A549 treated with Mapracorat at 1 μM for 4 hours (cell line): ENCODE results near the gene EPB41L5. TPM values are rescaled to one million over a fixed set of nuclear protein-coding genes. Genes with fewer than 3 reads are reported as not detected.

Experiments
- total RNA-seq: library from RNA; stranded (reverse); fragments of 200-300 nt; extraction: Qiagen RNA extraction; gene quantifications from 5 replicates; pipeline ENCODE4 v1.2.3, GENCODE V29; 2022

EPB41L5 gene
- 3.7 to 4.8 TPM (median 4.1 TPM) in 5 replicates for total RNA-seq

DNA sequence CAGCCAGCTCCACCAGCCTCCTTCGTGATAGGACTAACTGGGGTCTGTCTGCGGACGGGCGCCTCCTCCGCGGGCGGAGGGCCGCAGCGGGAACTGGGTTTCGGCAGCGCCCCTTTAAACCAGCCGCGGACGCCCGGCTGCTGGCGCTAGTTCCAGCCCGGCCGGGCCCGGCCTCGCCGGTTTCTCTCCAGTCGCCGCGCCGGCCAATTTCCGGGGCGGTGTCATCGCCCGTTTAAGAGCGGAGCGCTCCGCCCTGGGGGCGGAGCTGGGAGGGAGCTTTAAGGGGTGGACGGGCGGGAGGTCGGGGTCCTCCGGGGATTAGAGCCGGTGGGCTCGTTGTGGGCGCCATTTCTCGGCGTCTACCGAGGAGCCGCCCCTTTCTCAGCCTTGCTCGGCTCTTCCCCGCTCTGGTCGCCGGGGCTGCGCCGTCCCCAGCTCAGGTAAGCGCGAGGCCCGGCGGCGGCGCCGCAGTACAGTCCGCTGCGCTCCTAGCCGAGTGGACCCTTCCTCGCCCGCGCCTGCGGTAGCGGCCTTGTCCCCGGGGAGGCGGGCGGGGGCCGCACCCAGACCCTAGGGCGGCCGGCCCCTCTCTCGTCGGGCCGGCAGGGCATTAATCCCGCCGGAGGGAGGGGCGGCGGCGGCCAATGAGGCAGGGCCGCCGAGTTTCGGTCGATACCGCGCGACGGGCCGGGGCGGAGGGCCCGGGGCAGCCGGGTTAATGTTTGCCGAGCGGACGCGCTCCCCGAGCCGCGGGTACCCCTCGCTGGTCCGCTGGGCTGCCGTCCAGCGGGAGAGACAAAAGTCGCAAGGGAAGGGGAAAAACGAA is at the start of gene EPB41L5:
TSS of gene EPB41L5 (plus strand) at position 307 of the 826 bp plus-strand sequence. CDS start 6,008 bp downstream, outside the sequence.

GRCh38 chr2:120223034-120223912 is 210.4 kb downstream of the EPB41L5 start, which contains the start of gene TMEM185B:
TMEM185B (minus strand) TSS chr2:120223400; CDS start chr2:120222976, 424 bp downstream.

Other genes with a start within 250 kb of the EPB41L5 start
- gene TMEM185B, start 210.3 kb downstream of the EPB41L5 start, total RNA-seq, result 41.7 to 48.9 TPM (median 47.7 TPM) in 5 replicates
- 58.7 to 71.7 TPM (median 65.6 TPM) in 5 replicates for gene RALB, start 239.8 kb downstream of the EPB41L5 start, total RNA-seq